Measurements from ENCODE around the gene CYB561D2.
A peak's percentile ranks its signal among the peaks of the same experiment; 100 is the strongest.

CYB561D2 gene

DNA sequence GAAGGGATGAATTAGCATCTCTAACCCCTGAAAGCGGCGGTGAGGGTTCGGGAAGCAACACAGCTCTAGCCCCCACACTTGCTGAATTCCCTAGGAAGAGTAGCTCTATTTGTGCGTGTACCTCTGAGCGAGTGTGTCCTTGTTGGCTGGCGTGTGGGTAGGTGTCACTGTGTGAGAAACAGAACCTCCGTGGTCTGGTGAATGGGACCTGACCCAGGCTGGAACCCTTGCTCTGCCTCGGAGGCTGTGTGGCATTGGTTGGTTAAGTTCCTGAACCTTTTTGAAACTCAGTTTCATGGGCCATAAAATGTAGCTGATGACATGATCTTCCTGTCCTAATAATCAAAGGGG is 9.1 kb downstream of the CYB561D2 start:
- no peak overlapping the region for H3K27ac ChIP-seq (ENCODE audit: low read depth, low read length)

GRCh38 chr3:50364573-50365079 is 14.0 kb downstream of the CYB561D2 start:
- TF ChIP-seq CTCF (IDR thresholded peaks at IDR 0.05; ENCODE audit: low read depth, low read length, poor library complexity, severe bottlenecking) (no peak), EZH2phosphoT487 (IDR thresholded peaks at IDR 0.05; ENCODE audit: borderline replicate concordance, low read length) (no peak)
- H3K36me3 ChIP-seq (ENCODE audit: control insufficient read depth, low read length): no peaks in the 10 kb centered on the region
- no peaks in the 10 kb centered on the region for H3F3A ChIP-seq (ENCODE audit: control insufficient read depth, insufficient read depth)
- H3K27ac ChIP-seq (ENCODE audit: low read depth, low read length): no peak overlapping the region
- no peaks in the 10 kb centered on the region for H4K20me1 ChIP-seq (ENCODE audit: control insufficient read depth, insufficient read depth, low read depth, low read length)
- H3K9me3 ChIP-seq (ENCODE audit: control insufficient read depth, insufficient read depth, low read length): no peaks in the 10 kb centered on the region
- peaks cover 15% of the 10 kb centered on the region for H3K4me1 ChIP-seq (ENCODE audit: control insufficient read depth, low read length)
- no peaks in the 10 kb centered on the region for H3K9me2 ChIP-seq (replicated peaks; ENCODE audit: control insufficient read depth, low read length)
- no peaks in the 10 kb centered on the region for H3K79me2 ChIP-seq (ENCODE audit: control insufficient read depth, low read length)
- H3K4me3 ChIP-seq (ENCODE audit: low read length): peak overlapping the region; percentile 72
- peaks cover 8% of the 10 kb centered on the region for H3K27me3 ChIP-seq (ENCODE audit: control insufficient read depth, low read length)
- H3K4me2 ChIP-seq (ENCODE audit: low read length): peak overlapping the region; percentile 84

More for the DNA sequence above, 9.1 kb downstream of the CYB561D2 start:
- Histone ChIP-seq H3K4me1 (ENCODE audit: control insufficient read depth, low read length) (peaks cover 36% of the 10 kb centered on the region), H3K9me2 (replicated peaks; ENCODE audit: control insufficient read depth, low read length) (no peaks in the 10 kb centered on the region), H3K4me2 (ENCODE audit: low read length) (peak overlapping the region; percentile 79), H3K27me3 (ENCODE audit: control insufficient read depth, low read length) (no peaks in the 10 kb centered on the region), H3K4me3 (ENCODE audit: low read length) (peak overlapping the region; percentile 92), H3F3A (ENCODE audit: control insufficient read depth, insufficient read depth) (no peaks in the 10 kb centered on the region), H3K9me3 (ENCODE audit: control insufficient read depth, insufficient read depth, low read length) (no peaks in the 10 kb centered on the region), H3K79me2 (ENCODE audit: control insufficient read depth, low read length) (peaks cover 45% of the 10 kb centered on the region), H3K36me3 (ENCODE audit: control insufficient read depth, low read length) (peaks cover 32% of the 10 kb centered on the region), H4K20me1 (ENCODE audit: control insufficient read depth, insufficient read depth, low read depth, low read length) (peaks cover 23% of the 10 kb centered on the region)
- TF ChIP-seq CTCF (IDR thresholded peaks at IDR 0.05; ENCODE audit: low read depth, low read length, poor library complexity, severe bottlenecking) (no peak), EZH2phosphoT487 (IDR thresholded peaks at IDR 0.05; ENCODE audit: borderline replicate concordance, low read length) (no peak)

GRCh38 chr3:50365080-50365841 is 14.6 kb downstream of the CYB561D2 start:
- no peak overlapping the region for H3K27ac ChIP-seq (ENCODE audit: low read depth, low read length)
- TF ChIP-seq CTCF (IDR thresholded peaks at IDR 0.05; ENCODE audit: low read depth, low read length, poor library complexity, severe bottlenecking) (no peak), EZH2phosphoT487 (IDR thresholded peaks at IDR 0.05; ENCODE audit: borderline replicate concordance, low read length) (no peak)

More at GRCh38 chr3:50365080-50365841, 14.6 kb downstream of the CYB561D2 start:
- Histone ChIP-seq H3F3A (ENCODE audit: control insufficient read depth, insufficient read depth) (no peaks in the 10 kb centered on the region), H4K20me1 (ENCODE audit: control insufficient read depth, insufficient read depth, low read depth, low read length) (no peaks in the 10 kb centered on the region), H3K4me1 (ENCODE audit: control insufficient read depth, low read length) (peaks cover 10% of the 10 kb centered on the region), H3K36me3 (ENCODE audit: control insufficient read depth, low read length) (no peaks in the 10 kb centered on the region), H3K9me3 (ENCODE audit: control insufficient read depth, insufficient read depth, low read length) (no peaks in the 10 kb centered on the region), H3K79me2 (ENCODE audit: control insufficient read depth, low read length) (no peaks in the 10 kb centered on the region), H3K9me2 (replicated peaks; ENCODE audit: control insufficient read depth, low read length) (no peaks in the 10 kb centered on the region), H3K27me3 (ENCODE audit: control insufficient read depth, low read length) (peaks cover 8% of the 10 kb centered on the region), H3K4me3 (ENCODE audit: low read length) (peak overlapping the region; percentile 72), H3K4me2 (ENCODE audit: low read length) (peak overlapping the region; percentile 84)
